Hematopoietic multipotent progenitor cell treated with erythropoietin and hydrocortisone succinate and interleukin-3 and kit ligand, for 15 days (in vitro differentiated cells): ENCODE data around the gene RAB20.
"Not testable (repeated sequence)": the region's sequence is repeated elsewhere in the genome, so short reads cannot be mapped to it uniquely, and the experiment has no call there.

Source experiments
- DNase-seq: peaks from one replicate; pipeline ENCODE4 v3.0.0-alpha.2; 2015; ENCODE audit warnings: low spot score

Gene RAB20

GRCh38 chr13:110575322-110576069, 14.0 kb upstream of the RAB20 start:
- no peak for DNase-seq

DNA sequence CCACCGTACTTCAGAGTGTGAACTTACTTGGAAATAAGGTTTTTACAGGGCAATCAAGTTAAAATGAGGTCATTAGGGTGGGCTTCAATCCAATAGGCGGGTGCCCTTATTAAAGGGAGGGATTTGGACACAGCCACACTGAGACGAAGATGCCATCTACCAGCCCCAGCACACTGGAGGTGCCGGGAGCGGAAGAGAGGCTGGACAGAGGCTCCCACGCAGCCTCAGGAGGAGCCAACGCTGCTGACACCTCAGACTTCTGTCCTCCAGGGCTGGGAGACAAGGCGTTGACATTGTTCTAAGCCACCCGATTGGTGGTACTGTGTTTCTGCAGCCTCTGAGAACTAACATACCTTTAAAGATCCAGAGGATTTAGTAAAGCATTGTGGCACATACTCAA, 12.6 kb upstream of the RAB20 start:
- no peak for DNase-seq

- DNase-seq = no peak
Measured at GRCh38 chr13:110572778-110573118, 11.2 kb upstream of the RAB20 start.

- no peak for DNase-seq
Measured at GRCh38 chr13:110571896-110572777, 10.6 kb upstream of the RAB20 start.

DNA sequence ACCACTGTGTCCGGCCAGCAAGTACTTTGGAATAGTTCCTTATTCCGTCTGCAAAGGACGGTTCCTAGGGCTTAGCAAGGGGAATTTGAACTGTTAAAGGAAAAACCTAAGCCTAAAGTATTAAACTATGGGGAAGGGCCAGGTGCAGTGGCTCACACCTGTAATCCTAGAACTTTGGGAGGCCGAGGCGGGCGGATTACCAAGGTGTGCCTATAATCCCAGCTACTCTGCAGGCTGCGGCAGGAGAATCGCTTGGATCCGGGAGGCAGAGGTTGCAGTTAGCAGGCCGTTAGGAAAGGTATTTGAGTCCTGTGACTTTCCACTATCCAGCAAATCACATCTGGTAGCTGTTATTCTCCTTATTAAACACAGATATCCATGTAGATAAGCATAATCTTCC, 9.4 kb upstream of the RAB20 start:
- DNase-seq = no peak

DNA sequence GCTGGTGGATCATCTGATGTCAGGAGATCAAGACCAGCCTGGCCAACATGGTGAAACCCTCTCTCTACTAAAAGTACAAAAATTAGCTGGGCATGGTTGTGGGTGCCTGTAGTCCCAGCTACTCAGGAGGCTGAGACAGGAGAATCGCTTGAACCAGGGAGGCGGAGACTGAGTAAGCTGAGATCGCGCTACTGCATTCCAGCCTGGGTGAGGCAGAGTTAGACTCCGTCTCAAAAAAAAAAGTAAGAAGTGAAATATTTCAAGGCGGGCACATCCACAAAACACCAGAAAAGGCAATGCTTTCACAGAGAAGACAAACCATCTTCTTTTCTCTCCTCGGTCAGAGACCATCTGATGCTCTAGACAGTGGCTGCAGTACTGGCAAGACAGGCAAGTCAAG, 8.4 kb upstream of the RAB20 start:
- DNase-seq = not testable (repeated sequence)

DNA sequence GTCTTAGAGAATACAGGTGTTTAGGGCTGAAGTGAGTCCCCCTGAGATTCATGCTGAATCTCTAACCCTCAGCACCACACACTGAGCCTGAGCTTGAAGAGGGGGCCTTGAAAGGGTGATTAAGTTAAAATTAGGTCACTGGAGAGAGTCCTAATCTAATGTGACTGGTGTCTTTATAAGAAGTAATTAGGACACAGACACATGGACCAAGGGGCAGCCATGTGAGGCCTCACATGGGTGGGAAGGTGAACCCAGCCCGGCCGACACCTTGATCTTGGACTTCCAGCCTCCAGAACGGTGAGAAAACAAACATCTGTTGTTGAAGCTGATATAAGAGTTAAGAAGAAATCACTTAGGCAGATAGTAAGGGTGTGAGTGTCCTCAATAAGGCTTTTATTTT, 7.1 kb upstream of the RAB20 start:
- DNase-seq = no peak

DNA sequence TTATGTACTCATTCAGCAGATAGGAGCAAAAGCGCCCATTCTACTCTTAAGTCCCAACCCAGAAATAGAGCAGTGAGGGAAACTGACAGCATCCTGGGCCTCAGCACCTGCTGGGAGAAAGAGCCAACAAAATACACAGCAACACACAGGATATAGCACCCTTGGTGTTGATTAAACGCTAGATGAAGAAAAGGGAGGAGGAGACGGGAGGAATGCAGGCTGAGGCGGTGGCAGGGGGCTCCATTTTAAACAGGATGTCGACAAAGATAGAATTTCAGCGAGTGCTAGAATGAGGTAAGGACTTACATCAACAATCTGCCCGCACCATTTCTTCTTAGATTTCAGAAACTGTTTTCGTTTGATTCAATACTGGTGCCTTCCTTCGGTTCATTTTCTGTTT, 4.6 kb upstream of the RAB20 start:
- DNase-seq = no peak

GRCh38 chr13:110565296-110565695, 3.8 kb upstream of the RAB20 start:
- no peak for DNase-seq

- DNase-seq = no peak
Measured at GRCh38 chr13:110564472-110564985, 3.0 kb upstream of the RAB20 start.

- DNase-seq = no peak
Measured at GRCh38 chr13:110563463-110563774, 1.9 kb upstream of the RAB20 start.

GRCh38 chr13:110562696-110563462, 1.4 kb upstream of the RAB20 start:
- DNase-seq = no peak

GRCh38 chr13:110562036-110562597, 595 bp upstream of the RAB20 start:
- DNase-seq = no peak

GRCh38 chr13:110560601-110561343, 750 bp downstream of the RAB20 start:
- DNase-seq = no peak

DNA sequence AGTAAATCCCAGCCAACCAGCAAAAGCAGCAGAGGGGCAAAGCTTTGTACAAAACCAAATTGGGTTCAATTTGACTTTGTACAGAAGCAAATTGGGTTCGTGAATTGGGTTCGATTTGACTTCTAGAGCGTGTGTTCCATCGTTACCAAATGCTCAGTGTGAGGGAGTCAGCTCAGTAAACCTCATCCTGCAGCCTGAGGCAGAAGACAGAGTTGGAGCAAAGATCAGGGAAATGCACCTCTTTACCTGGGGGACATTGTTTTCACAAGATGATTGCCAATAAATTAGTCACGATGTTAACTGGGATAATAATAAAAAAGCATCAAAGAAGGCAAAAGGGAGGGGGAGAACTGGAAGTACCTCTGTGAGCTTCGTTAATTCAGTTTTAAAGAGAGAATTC, 1.5 kb downstream of the RAB20 start:
- DNase-seq = no peak

DNA sequence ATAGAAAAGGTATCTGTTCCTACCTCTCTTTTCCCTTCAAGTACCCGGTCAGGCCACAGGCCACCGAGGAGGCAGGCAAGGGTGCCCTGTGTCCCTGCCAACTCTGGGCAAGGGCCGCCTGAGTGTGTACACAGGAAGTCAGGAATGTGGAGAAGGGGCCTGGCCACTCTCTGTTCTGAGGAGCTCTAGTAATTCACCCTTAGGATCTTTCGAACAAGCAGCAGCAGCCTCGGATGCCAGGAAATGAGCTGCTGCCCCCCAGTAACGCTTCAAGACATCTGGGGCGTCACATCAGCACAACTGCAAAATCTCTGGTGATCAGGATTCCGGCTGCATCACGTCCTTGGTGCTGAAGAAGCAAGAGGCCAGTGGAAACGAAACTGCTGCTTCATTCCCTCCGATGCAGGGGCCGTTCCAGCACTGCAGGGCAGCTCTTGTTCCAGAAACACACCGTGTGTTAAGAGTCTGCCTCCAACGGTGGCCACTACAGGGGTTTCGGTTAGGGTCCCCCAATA, 2.0 kb downstream of the RAB20 start:
- DNase-seq = no peak

GRCh38 chr13:110557610-110558305, 3.8 kb downstream of the RAB20 start:
- DNase-seq = no peak

DNA sequence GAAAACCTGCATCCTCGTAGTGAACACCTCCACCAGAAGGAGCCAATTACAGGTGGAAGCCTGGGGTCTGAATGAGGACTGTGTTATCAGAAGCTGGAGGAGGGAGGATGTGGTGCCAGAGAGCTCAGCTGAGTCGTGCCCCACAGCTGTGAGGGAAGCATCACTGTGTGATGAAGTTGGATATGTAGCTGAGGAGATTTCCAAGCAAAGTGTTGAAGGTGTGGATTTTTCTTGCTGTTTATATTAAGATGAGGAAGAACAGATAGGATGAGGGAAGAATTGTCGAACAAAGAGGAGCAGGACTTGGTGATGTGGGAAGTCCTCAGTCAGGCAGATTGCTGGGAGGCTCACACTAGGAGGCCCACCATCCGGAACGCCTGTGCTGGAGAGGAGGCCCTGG, 4.4 kb downstream of the RAB20 start:
- no peak for DNase-seq

DNA sequence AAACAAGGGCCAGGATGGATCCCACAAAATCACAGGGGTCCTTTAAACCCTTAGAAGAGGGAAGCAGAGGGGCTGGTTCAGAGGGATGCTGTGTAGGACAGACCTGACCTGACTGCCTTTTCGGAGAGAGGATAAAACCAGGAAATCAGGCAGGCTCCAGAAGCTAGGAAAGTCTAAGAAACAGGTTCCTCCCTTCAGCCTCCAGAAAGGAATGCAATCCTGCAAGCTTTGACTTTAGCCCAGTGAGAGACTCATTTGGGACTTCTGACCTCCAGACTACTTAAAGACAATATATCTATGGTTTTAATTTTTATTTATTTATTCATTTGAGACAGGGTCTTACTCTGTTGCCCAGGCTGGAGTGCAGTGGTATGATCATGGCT, 5.3 kb downstream of the RAB20 start:
- no peak for DNase-seq

DNA sequence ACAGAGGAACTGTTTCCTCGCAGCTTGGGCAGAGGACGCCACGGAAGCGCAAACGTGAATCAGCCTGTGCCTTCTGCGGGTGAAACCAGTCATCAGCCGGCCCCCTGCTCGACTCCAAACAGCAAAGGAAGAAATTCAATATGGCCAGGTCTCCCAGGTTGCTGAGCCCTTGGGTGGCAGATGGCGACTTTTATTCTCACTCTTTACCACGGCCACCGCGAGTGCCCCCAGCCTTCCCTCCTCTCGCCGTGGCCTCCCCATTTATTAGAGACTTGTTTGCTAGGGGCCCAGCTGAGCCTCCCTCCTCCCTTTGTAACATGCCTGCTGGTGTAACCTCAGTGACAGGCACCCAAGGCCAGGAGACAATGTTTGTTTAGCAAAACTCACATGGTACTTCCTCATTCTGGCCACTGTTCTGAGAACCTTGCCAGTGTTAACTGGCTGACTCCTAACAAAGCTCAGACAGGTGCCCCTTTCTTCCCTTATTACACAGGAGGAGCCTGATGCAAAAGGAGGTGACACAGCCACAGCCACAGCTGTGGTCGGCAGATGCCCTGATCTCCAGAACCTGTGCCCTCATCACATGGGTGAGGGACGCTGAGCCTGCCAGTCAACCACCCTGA, 5.8 kb downstream of the RAB20 start:
- DNase-seq = no peak
